Measurements from ENCODE around the gene PTPRN2.
"Not testable (repeated sequence)": the region's sequence is repeated elsewhere in the genome, so short reads cannot be mapped to it uniquely, and the experiment has no call there.

PTPRN2 gene

GRCh38 chr7:158587162-158588084 is at the start of gene PTPRN2:
PTPRN2 (minus strand) TSS chr7:158587823.
- peak; percentile 42 for DNase-seq

- no peak for DNase-seq
Observed at GRCh38 chr7:158633055-158633956, 45.7 kb upstream of the PTPRN2 start.

GRCh38 chr7:158631574-158632195 is 44.1 kb upstream of the PTPRN2 start:
- no peak for DNase-seq

- not testable (repeated sequence) for DNase-seq
Observed at GRCh38 chr7:158626289-158626688, 38.7 kb upstream of the PTPRN2 start.

- DNase-seq, result no peak
Observed at GRCh38 chr7:158623241-158623640, 35.6 kb upstream of the PTPRN2 start.

GRCh38 chr7:158620839-158621441 is 33.3 kb upstream of the PTPRN2 start:
- no peak for DNase-seq

GRCh38 chr7:158620418-158620817 is 32.8 kb upstream of the PTPRN2 start:
- no peak for DNase-seq

GRCh38 chr7:158618745-158619140 is 31.1 kb upstream of the PTPRN2 start:
- no peak for DNase-seq

GRCh38 chr7:158617737-158618128 is 30.1 kb upstream of the PTPRN2 start:
- no peak for DNase-seq

- DNase-seq, result no peak
Observed at GRCh38 chr7:158616050-158616449, 28.4 kb upstream of the PTPRN2 start.

- DNase-seq, result no peak
Observed at GRCh38 chr7:158614700-158615099, 27.1 kb upstream of the PTPRN2 start.

GRCh38 chr7:158613481-158613880 is 25.9 kb upstream of the PTPRN2 start:
- DNase-seq, result no peak

GRCh38 chr7:158612546-158612945 is 24.9 kb upstream of the PTPRN2 start:
- no peak for DNase-seq

- DNase-seq, result no peak
Observed at GRCh38 chr7:158611541-158611940, 23.9 kb upstream of the PTPRN2 start.

- no peak for DNase-seq
Observed at GRCh38 chr7:158609313-158609974, 21.8 kb upstream of the PTPRN2 start.

- no peak for DNase-seq
Observed at GRCh38 chr7:158607563-158607962, 19.9 kb upstream of the PTPRN2 start.

GRCh38 chr7:158606671-158607424 is 19.2 kb upstream of the PTPRN2 start:
- no peak for DNase-seq

- DNase-seq, result no peak
Observed at GRCh38 chr7:158606129-158606528, 18.5 kb upstream of the PTPRN2 start.

GRCh38 chr7:158603773-158604755 is 16.4 kb upstream of the PTPRN2 start:
- DNase-seq, result no peak
